SK-N-SH treated with all-trans-retinoic acid at 6 μM for 48 hours (cell line): ENCODE data around the gene LARGE1.

ENCODE experiments used
- ATAC-seq: fragments of 200-7000 bp; cut with Tn5 transposase; 3 replicates; pipeline ENCODE4 v1.9.1; 2020; ENCODE audit warnings: mild to moderate bottlenecking, moderate library complexity
- ARNTL ChIP-seq: fragments of 450-650 bp; formaldehyde crosslinking; IDR thresholded peaks from 2 replicates; pipeline ENCODE4 v1.5.0; 2020; ENCODE audit warnings: low read depth, mild to moderate bottlenecking, moderate library complexity, borderline replicate concordance
- BACH2 ChIP-seq: fragments of 250-450 bp; sonication (Bioruptor Pico); IDR thresholded peaks from 2 replicates; pipeline ENCODE4 v1.9.0; 2021; ENCODE audit warnings: mild to moderate bottlenecking, borderline replicate concordance
- CSDC2 ChIP-seq: fragments of 250-450 bp; sonication (Bioruptor Pico); IDR thresholded peaks from 2 replicates; pipeline ENCODE4 v1.5.0; 2020; ENCODE audit warnings: mild to moderate bottlenecking, moderate library complexity
- CSRNP3 ChIP-seq: fragments of 250-450 bp; sonication (Bioruptor Pico); IDR thresholded peaks from 2 replicates; pipeline ENCODE4 v1.5.1; 2021; ENCODE audit warnings: mild to moderate bottlenecking, moderate library complexity
- ESRRG ChIP-seq: fragments of 250-450 bp; sonication (Bioruptor Pico); IDR thresholded peaks from 2 replicates; pipeline ENCODE4 v1.6.1; 2021; ENCODE audit warnings: mild to moderate bottlenecking
- GLIS3 ChIP-seq: fragments of 250-450 bp; sonication (Bioruptor Pico); IDR thresholded peaks from 2 replicates; pipeline ENCODE4 v1.5.0; 2020; ENCODE audit warnings: mild to moderate bottlenecking, moderate library complexity
- ISL1 ChIP-seq: fragments of 250-450 bp; sonication (Bioruptor Pico); IDR thresholded peaks from 2 replicates; pipeline ENCODE4 v2.1.2; 2022; ENCODE audit warnings: mild to moderate bottlenecking, moderate library complexity
- OSR1 ChIP-seq: fragments of 250-450 bp; sonication (Bioruptor Pico); IDR thresholded peaks from 2 replicates; pipeline ENCODE4 v1.8.0; 2022; ENCODE audit warnings: moderate library complexity, mild to moderate bottlenecking, inconsistent platforms
- RARB ChIP-seq: fragments of 250-450 bp; sonication (Bioruptor Pico); IDR thresholded peaks from 2 replicates; pipeline ENCODE4 v1.8.0; 2021; ENCODE audit warnings: mild to moderate bottlenecking, moderate library complexity
- SNAI2 ChIP-seq: fragments of 250-450 bp; sonication (Bioruptor Pico); IDR thresholded peaks from 2 replicates; pipeline ENCODE4 v1.5.0; 2020; ENCODE audit warnings: mild to moderate bottlenecking, moderate library complexity
- TCF4 ChIP-seq: fragments of 250-450 bp; sonication (Bioruptor Pico); IDR thresholded peaks from 2 replicates; pipeline ENCODE4 v1.8.0; 2021; ENCODE audit warnings: mild to moderate bottlenecking, moderate library complexity, borderline replicate concordance
- TOX ChIP-seq: fragments of 250-450 bp; sonication (Bioruptor Pico); IDR thresholded peaks from 2 replicates; pipeline ENCODE4 v1.8.0; 2021; ENCODE audit warnings: mild to moderate bottlenecking, moderate library complexity, borderline replicate concordance
- ZC3H10 ChIP-seq: fragments of 250-450 bp; sonication (Bioruptor Pico); IDR thresholded peaks from 2 replicates; pipeline ENCODE4 v1.5.1; 2021; ENCODE audit warnings: mild to moderate bottlenecking, moderate library complexity
- ZFP3 ChIP-seq: fragments of 250-450 bp; sonication (Bioruptor Pico); IDR thresholded peaks from 2 replicates; pipeline ENCODE4 v1.5.0; 2020; ENCODE audit warnings: mild to moderate bottlenecking, moderate library complexity
- ZFP30 ChIP-seq: fragments of 450-650 bp; formaldehyde crosslinking; IDR thresholded peaks from 2 replicates; pipeline ENCODE4 v1.5.0; 2022; ENCODE audit warnings: mild to moderate bottlenecking, moderate library complexity
- ZNF565 ChIP-seq: fragments of 450-650 bp; formaldehyde crosslinking; conservative IDR thresholded peaks from 2 replicates; pipeline ENCODE4 v1.5.0; 2020; ENCODE audit warnings: low read depth, mild to moderate bottlenecking, moderate library complexity
- ZNF70 ChIP-seq: fragments of 450-650 bp; formaldehyde crosslinking; IDR thresholded peaks from 2 replicates; pipeline ENCODE4 v1.5.0; 2020; ENCODE audit warnings: mild to moderate bottlenecking, moderate library complexity
- TF ChIP-seq, protein P1 (sequence below): fragments of 250-450 bp; sonication (Bioruptor Pico); IDR thresholded peaks from 2 replicates; pipeline ENCODE4 v1.5.1; 2020; ENCODE audit warnings: low read depth, mild to moderate bottlenecking, moderate library complexity
- TF ChIP-seq, protein P2 (sequence below): fragments of 250-450 bp; sonication (Bioruptor Pico); IDR thresholded peaks from 2 replicates; pipeline ENCODE4 v1.5.0; 2020; ENCODE audit warnings: mild to moderate bottlenecking, moderate library complexity
- TF ChIP-seq, protein P3 (sequence below): fragments of 250-450 bp; sonication (Bioruptor Pico); IDR thresholded peaks from 2 replicates; pipeline ENCODE4 v1.8.0; 2020; ENCODE audit warnings: mild to moderate bottlenecking, moderate library complexity, borderline replicate concordance

The LARGE1 gene

GRCh38 chr22:33327348-33327860 is 592.9 kb downstream of the LARGE1 start:
- no peak for ATAC-seq
- TF ChIP-seq ZNF565 (CRISPR knock-in tag) = no peak
- TF ChIP-seq BACH2 (CRISPR knock-in tag) = no peak
- TF ChIP-seq ARNTL (CRISPR knock-in tag) = no peak
- no peak for TF ChIP-seq OSR1
- TF ChIP-seq GLIS3 = no peak

DNA sequence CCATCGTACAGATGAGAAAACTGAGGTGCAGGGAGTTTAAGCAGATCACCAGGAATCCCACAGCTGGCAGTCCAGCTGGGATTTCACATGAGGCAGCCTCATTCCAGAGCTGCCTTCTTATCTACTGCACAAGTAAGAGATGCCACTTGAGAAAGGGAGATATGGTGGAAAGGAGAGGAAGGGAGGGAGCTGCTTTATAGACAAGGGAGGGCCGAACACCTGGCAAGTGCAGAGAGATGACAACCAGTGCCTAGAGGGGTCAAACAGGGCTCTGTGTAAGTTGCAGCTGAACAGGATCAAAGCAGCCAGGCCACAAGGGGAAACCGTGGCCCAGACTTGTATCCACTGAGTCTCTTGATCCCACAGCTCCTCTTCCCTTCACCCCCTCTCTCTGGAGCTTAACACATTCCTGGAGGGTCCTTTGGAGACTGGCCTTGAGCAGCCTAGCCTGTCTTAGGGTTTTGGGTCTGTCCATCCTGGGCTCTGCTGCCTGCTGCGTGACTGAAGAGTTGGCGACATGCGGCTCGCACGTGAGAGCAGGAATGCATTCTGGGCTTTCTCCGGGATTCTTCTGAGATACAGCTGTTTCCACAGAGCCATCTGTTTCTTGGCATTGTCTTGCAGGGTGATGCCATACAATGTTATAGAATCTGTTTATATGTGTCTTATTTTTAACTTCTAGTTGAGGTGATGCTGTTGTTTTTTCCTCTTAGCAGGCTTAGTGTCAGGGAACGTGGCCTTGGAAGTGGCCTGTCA is 593.6 kb downstream of the LARGE1 start:
- no peak for TF ChIP-seq ESRRG (CRISPR knock-in tag)
- TF ChIP-seq, protein P1, sequence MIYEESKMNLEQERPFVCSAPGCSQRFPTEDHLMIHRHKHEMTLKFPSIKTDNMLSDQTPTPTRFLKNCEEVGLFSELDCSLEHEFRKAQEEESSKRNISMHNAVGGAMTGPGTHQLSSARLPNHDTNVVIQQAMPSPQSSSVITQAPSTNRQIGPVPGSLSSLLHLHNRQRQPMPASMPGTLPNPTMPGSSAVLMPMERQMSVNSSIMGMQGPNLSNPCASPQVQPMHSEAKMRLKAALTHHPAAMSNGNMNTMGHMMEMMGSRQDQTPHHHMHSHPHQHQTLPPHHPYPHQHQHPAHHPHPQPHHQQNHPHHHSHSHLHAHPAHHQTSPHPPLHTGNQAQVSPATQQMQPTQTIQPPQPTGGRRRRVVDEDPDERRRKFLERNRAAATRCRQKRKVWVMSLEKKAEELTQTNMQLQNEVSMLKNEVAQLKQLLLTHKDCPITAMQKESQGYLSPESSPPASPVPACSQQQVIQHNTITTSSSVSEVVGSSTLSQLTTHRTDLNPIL (CRISPR knock-in tag) = no peak
- no peak for TF ChIP-seq RARB (CRISPR knock-in tag)
- no peak for TF ChIP-seq ZFP30 (CRISPR knock-in tag)
- TF ChIP-seq OSR1 = no peak
- TF ChIP-seq ZNF70 (CRISPR knock-in tag) = no peak
- no peak for TF ChIP-seq BACH2 (CRISPR knock-in tag)
- no peak for TF ChIP-seq GLIS3
- TF ChIP-seq, protein P2, sequence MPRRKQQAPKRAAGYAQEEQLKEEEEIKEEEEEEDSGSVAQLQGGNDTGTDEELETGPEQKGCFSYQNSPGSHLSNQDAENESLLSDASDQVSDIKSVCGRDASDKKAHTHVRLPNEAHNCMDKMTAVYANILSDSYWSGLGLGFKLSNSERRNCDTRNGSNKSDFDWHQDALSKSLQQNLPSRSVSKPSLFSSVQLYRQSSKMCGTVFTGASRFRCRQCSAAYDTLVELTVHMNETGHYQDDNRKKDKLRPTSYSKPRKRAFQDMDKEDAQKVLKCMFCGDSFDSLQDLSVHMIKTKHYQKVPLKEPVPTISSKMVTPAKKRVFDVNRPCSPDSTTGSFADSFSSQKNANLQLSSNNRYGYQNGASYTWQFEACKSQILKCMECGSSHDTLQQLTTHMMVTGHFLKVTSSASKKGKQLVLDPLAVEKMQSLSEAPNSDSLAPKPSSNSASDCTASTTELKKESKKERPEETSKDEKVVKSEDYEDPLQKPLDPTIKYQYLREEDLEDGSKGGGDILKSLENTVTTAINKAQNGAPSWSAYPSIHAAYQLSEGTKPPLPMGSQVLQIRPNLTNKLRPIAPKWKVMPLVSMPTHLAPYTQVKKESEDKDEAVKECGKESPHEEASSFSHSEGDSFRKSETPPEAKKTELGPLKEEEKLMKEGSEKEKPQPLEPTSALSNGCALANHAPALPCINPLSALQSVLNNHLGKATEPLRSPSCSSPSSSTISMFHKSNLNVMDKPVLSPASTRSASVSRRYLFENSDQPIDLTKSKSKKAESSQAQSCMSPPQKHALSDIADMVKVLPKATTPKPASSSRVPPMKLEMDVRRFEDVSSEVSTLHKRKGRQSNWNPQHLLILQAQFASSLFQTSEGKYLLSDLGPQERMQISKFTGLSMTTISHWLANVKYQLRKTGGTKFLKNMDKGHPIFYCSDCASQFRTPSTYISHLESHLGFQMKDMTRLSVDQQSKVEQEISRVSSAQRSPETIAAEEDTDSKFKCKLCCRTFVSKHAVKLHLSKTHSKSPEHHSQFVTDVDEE = no peak
- no peak for TF ChIP-seq SNAI2 (CRISPR knock-in tag)
- TF ChIP-seq ARNTL (CRISPR knock-in tag) = no peak
- TF ChIP-seq ZFP3 (CRISPR knock-in tag) = no peak
- no peak for TF ChIP-seq CSRNP3
- no peak for TF ChIP-seq TOX (CRISPR knock-in tag)
- TF ChIP-seq CSDC2 (CRISPR knock-in tag) = no peak
- no peak for TF ChIP-seq ISL1 (CRISPR knock-in tag)
- TF ChIP-seq, protein P3, sequence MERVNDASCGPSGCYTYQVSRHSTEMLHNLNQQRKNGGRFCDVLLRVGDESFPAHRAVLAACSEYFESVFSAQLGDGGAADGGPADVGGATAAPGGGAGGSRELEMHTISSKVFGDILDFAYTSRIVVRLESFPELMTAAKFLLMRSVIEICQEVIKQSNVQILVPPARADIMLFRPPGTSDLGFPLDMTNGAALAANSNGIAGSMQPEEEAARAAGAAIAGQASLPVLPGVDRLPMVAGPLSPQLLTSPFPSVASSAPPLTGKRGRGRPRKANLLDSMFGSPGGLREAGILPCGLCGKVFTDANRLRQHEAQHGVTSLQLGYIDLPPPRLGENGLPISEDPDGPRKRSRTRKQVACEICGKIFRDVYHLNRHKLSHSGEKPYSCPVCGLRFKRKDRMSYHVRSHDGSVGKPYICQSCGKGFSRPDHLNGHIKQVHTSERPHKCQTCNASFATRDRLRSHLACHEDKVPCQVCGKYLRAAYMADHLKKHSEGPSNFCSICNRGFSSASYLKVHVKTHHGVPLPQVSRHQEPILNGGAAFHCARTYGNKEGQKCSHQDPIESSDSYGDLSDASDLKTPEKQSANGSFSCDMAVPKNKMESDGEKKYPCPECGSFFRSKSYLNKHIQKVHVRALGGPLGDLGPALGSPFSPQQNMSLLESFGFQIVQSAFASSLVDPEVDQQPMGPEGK (CRISPR knock-in tag) = no peak
- TF ChIP-seq ZC3H10 (CRISPR knock-in tag) = no peak
- no peak for ATAC-seq

GRCh38 chr22:33325232-33326004 is 594.9 kb downstream of the LARGE1 start:
- no peak for ATAC-seq
- no peak for TF ChIP-seq TCF4 (CRISPR knock-in tag)
- no peak for TF ChIP-seq ESRRG (CRISPR knock-in tag)
- TF ChIP-seq, protein P2 = no peak
- no peak for TF ChIP-seq ISL1 (CRISPR knock-in tag)
- no peak for TF ChIP-seq BACH2 (CRISPR knock-in tag)
